Measurements from ENCODE around the gene PSMC5.

The PSMC5 gene

GRCh38 chr17:63845509-63845908, 18.3 kb downstream of the PSMC5 start:
- Histone ChIP-seq H3K4me3 (ENCODE audit: low read length, poor library complexity, severe bottlenecking) (no peak overlapping the region), H3K27me3 (ENCODE audit: insufficient read depth, low read length, poor library complexity, severe bottlenecking) (no peaks in the 10 kb centered on the region), H3K9me2 (replicated peaks; ENCODE audit: low read depth, low read length) (no peaks in the 10 kb centered on the region), H3K79me2 (ENCODE audit: insufficient read depth, low read length) (peaks cover 21% of the 10 kb centered on the region), H3K4me2 (ENCODE audit: low read depth, low read length, poor library complexity, severe bottlenecking) (no peak overlapping the region), H3K36me3 (ENCODE audit: insufficient read depth, low read length) (no peaks in the 10 kb centered on the region), H3K9ac (ENCODE audit: low read depth, low read length, poor library complexity, severe bottlenecking) (no peak overlapping the region), H3F3A (ENCODE audit: low read depth) (peaks cover 10% of the 10 kb centered on the region), H2AFZ (ENCODE audit: low read length) (no peak overlapping the region), H3K4me1 (ENCODE audit: insufficient read depth, low read length, poor library complexity, severe bottlenecking) (peaks cover 27% of the 10 kb centered on the region), H4K20me1 (ENCODE audit: insufficient read depth, low read length, poor library complexity, severe bottlenecking) (peaks cover 18% of the 10 kb centered on the region), H3K9me3 (ENCODE audit: insufficient read depth, low read depth, low read length) (no peaks in the 10 kb centered on the region)
- no peak for TF ChIP-seq EZH2phosphoT487 (IDR thresholded peaks at IDR 0.05; ENCODE audit: borderline replicate concordance)
- no peak for TF ChIP-seq CTCF (conservative IDR thresholded peaks at IDR 0.05; ENCODE audit: low read length)

GRCh38 chr17:63847525-63848249, 20.5 kb downstream of the PSMC5 start:
- H3K4me2 ChIP-seq (ENCODE audit: low read depth, low read length, poor library complexity, severe bottlenecking): no peak overlapping the region
- no peak overlapping the region for H3K9ac ChIP-seq (ENCODE audit: low read depth, low read length, poor library complexity, severe bottlenecking)
- H2AFZ ChIP-seq (ENCODE audit: low read length): no peak overlapping the region
- H3K27me3 ChIP-seq (ENCODE audit: insufficient read depth, low read length, poor library complexity, severe bottlenecking): no peaks in the 10 kb centered on the region
- no peaks in the 10 kb centered on the region for H3K36me3 ChIP-seq (ENCODE audit: insufficient read depth, low read length)
- H3K9me2 ChIP-seq (replicated peaks; ENCODE audit: low read depth, low read length): no peaks in the 10 kb centered on the region
- H3K79me2 ChIP-seq (ENCODE audit: insufficient read depth, low read length): no peaks in the 10 kb centered on the region; the same call in 1 of the 2 replicates
- H4K20me1 ChIP-seq (ENCODE audit: insufficient read depth, low read length, poor library complexity, severe bottlenecking): no peaks in the 10 kb centered on the region
- peaks cover 10% of the 10 kb centered on the region for H3K4me1 ChIP-seq (ENCODE audit: insufficient read depth, low read length, poor library complexity, severe bottlenecking)
- no peaks in the 10 kb centered on the region for H3K9me3 ChIP-seq (ENCODE audit: insufficient read depth, low read depth, low read length)
- peaks cover 10% of the 10 kb centered on the region for H3F3A ChIP-seq (ENCODE audit: low read depth)
- TF ChIP-seq EZH2phosphoT487 (IDR thresholded peaks at IDR 0.05; ENCODE audit: borderline replicate concordance): no peak
- TF ChIP-seq CTCF (conservative IDR thresholded peaks at IDR 0.05; ENCODE audit: low read length): no peak
- no peak overlapping the region for H3K4me3 ChIP-seq (ENCODE audit: low read length, poor library complexity, severe bottlenecking)

GRCh38 chr17:63848834-63849689, 21.8 kb downstream of the PSMC5 start:
- Histone ChIP-seq H4K20me1 (ENCODE audit: insufficient read depth, low read length, poor library complexity, severe bottlenecking) (no peaks in the 10 kb centered on the region), H3K4me1 (ENCODE audit: insufficient read depth, low read length, poor library complexity, severe bottlenecking) (peaks cover 5% of the 10 kb centered on the region), H3K9me2 (replicated peaks; ENCODE audit: low read depth, low read length) (no peaks in the 10 kb centered on the region), H3K4me3 (ENCODE audit: low read length, poor library complexity, severe bottlenecking) (no peak overlapping the region), H3K9ac (ENCODE audit: low read depth, low read length, poor library complexity, severe bottlenecking) (no peak overlapping the region), H3K27me3 (ENCODE audit: insufficient read depth, low read length, poor library complexity, severe bottlenecking) (no peaks in the 10 kb centered on the region), H3K4me2 (ENCODE audit: low read depth, low read length, poor library complexity, severe bottlenecking) (no peak overlapping the region), H3K36me3 (ENCODE audit: insufficient read depth, low read length) (no peaks in the 10 kb centered on the region), H2AFZ (ENCODE audit: low read length) (no peak overlapping the region), H3K79me2 (ENCODE audit: insufficient read depth, low read length) (no peaks in the 10 kb centered on the region), H3F3A (ENCODE audit: low read depth) (peaks cover 3% of the 10 kb centered on the region; the same call in 1 of the 2 replicates), H3K9me3 (ENCODE audit: insufficient read depth, low read depth, low read length) (no peaks in the 10 kb centered on the region)
- no peak for TF ChIP-seq CTCF (conservative IDR thresholded peaks at IDR 0.05; ENCODE audit: low read length)
- TF ChIP-seq EZH2phosphoT487 (IDR thresholded peaks at IDR 0.05; ENCODE audit: borderline replicate concordance): no peak
